VCaP (cell line): ENCODE measurements around the gene GALNT15.
A peak's percentile ranks its signal among the peaks of the same experiment; 100 is the strongest.

ENCODE experiments used
- H3K27ac ChIP-seq: fragments of 450-650 bp; 2 replicates; pipeline ENCODE4 v1.5.1; 2017
- TF ChIP-seq, protein P1 (sequence below): fragments of 450-650 bp; conservative IDR thresholded peaks from 2 replicates; pipeline ENCODE4 v1.5.1; 2017; ENCODE audit warnings: mild to moderate bottlenecking, moderate library complexity

GALNT15 gene

DNA sequence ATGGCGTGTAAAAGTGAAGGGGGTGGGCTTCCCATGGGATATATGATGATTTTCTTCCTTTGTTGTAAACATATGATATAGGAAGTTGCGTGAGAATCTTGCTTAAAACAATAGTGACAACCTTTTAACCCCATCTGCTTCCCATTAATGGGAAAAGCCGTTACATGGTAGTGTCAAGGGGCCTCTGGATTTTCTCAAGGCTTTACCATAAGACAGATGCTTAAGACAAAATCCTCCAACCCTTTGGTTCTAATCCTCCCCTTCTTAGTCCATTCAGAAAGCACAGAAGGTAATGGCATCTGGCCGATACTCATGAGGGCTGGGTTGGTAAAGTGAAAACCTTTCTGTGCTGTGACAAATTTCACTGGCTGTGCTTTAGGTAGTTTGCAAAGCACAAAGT, 65.3 kb downstream of the GALNT15 start:
- TF ChIP-seq, protein P1, sequence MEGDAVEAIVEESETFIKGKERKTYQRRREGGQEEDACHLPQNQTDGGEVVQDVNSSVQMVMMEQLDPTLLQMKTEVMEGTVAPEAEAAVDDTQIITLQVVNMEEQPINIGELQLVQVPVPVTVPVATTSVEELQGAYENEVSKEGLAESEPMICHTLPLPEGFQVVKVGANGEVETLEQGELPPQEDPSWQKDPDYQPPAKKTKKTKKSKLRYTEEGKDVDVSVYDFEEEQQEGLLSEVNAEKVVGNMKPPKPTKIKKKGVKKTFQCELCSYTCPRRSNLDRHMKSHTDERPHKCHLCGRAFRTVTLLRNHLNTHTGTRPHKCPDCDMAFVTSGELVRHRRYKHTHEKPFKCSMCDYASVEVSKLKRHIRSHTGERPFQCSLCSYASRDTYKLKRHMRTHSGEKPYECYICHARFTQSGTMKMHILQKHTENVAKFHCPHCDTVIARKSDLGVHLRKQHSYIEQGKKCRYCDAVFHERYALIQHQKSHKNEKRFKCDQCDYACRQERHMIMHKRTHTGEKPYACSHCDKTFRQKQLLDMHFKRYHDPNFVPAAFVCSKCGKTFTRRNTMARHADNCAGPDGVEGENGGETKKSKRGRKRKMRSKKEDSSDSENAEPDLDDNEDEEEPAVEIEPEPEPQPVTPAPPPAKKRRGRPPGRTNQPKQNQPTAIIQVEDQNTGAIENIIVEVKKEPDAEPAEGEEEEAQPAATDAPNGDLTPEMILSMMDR: no peak
- no peak overlapping the region for H3K27ac ChIP-seq

DNA sequence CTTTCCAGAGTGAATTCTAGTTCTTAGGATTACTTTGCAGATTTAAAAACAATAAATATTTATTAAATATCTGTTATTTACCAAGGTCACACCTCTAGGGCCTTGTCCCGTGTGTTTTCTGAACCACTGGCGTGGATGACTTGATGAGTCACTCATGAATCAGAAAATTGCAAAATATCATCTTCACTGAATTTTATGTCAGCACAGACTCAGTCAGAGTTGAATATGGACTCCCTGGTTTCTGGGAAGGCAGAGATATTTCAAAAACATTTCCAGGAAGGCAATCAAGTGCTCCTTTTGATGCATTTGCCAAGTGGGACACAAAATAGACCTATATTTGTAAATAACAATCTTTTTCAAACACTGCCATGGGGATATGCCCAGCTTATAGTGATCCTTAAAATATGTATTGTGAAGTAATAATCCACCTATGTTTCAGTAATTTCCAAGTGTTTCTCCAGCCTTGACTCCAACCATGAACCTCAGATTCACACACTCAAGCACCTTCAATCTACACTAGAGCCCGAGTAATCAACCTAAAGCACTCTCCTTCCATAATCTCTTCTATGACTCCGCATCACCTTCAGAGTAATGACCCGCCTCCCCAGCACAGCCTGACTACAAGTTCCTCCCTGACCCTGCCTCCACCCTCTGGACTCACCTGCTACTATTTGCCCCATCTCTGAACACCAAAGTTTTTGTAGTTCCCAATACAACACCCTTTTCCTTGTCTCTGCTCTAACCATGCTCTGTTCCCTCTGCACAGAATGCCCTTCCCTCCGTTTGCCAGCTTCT, 65.9 kb downstream of the GALNT15 start:
- H3K27ac ChIP-seq: no peak overlapping the region
- TF ChIP-seq, protein P1: no peak

DNA sequence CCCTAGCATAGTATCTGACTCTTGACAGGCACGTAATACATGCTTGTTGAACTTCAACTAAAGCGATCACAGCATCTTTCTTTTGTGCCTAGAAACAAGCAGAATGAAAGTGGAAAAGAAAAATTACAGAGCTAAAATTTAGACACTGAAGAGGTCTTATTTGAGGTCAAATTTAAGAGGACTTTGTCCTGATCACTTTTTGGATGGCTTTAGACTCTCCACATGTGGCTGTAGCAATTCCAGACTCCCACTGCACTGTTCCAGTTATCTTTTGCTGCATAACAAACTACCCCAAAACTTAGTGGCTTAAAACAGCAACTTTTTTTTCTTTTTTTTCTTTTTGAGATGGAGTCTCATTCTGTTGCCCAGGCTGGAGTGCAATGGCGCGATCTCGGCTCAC, 66.7 kb downstream of the GALNT15 start:
- TF ChIP-seq, protein P1: no peak
- no peak overlapping the region for H3K27ac ChIP-seq

DNA sequence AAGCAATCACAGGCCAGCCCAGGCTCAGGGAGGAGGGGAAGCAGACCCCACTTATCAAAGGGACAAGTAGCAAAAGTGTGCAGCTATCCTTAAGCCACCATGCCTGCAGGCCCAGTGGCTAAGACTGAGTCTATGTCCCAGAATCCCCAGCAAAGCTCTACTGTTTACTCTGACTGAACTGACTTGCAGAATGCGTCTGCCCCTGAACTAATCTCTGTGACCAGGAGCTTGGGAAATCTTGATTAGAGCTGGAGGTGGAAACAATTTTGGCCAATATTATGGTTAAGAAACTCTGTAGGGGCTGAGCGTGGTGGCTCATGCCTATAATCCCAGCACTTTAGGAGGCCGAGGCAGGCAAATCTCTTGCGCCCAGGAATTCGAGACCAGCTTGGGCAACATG, 67.7 kb downstream of the GALNT15 start:
- no peak overlapping the region for H3K27ac ChIP-seq
- TF ChIP-seq, protein P1: no peak

DNA sequence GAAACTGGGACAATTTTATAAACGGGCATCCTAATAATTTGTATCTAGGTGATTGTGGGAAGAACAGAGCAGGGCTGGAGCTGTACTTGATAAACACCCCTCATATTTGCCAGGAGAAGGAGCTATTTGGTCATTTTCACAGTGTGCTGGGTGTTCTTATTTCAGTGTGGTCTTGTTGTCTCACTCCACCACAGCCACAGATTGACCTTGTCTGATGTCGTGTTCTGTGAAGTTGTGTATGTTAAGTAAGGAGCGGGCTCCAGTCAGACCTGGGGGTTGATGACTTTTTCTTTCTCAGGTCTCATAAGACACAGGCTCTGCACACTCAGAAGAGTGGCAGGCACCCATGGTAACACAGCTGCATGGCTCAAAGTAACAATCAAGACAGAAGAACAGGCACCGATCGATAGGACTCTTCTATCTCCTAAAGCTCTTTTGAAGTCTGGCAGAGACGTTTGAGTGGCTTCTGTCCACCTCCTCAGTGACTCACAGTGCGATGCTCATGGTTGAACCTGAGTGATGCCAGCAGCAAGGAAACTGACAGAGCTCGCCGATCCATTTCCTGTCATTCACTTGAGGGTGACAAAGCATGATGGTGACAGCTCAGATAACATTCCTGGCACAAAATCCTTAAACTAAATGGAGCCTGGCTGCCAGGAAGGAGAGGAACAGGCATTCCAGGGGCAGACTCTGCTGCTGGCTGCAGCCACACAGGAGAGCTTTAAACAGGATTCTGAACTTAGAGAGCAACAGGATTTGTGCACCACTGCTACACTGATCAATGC, 69.4 kb downstream of the GALNT15 start:
- TF ChIP-seq, protein P1: no peak
- H3K27ac ChIP-seq: no peak overlapping the region

DNA sequence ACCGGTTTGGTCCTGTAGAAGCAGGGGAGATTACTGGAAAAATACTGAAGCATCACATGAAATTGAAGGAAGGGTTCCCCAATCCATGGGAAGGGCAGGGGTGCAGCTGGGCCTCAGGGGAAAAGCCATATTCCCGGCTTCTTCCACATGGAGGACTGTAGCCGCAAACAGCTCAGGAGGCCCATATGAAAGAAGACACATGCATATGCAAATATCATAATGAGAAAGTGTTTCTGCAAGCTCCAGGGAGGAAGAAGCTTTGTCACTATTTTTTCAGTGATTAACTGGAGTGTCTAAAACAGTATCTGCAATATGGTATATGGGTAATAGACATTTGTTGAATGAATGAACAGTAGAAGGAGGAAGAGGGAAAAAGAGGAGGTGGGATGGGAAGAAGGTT, 71.1 kb downstream of the GALNT15 start:
- TF ChIP-seq, protein P1: no peak
- H3K27ac ChIP-seq: no peak overlapping the region

DNA sequence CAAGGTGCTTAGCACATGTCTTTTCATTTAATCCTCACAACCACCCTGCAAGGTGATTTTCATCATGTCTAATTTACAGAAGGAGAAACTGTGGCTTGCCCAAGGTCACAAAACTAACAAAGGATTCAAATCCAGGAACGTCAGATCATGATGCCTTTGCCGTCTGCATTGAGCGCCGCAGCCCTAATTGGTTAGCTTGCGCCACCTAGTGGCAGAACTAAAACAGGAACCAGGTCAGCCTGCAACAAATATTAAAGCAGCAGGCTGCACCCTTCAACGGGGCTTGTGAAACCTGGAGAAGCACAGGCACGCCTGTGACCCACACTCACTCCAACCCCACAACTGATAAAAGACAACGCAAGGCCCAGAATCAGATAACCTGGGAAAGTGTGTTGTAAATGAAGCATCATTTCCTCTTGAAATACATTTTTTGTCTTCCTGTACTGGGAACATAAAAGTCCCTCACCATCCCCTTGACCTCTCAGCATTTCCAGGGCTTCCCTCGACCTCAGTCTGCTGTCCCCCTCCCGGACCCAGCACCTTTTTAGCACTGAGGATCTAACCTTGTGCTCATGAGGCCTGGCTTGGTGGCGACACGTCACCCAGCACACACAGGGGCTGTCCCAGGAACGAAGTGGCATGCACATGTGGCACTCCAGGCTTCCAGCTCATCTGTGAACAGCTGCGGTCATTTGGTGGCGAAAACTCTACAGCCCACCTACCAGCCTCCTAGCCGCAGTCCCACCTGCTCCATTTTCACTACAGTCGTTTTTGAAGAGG, 73.0 kb downstream of the GALNT15 start:
- H3K27ac ChIP-seq: no peak overlapping the region; the same call in 1 of the 2 replicates
- TF ChIP-seq, protein P1: peak; percentile 98
